CD1c-positive myeloid dendritic cell (primary cell): Measurements from ENCODE around the gene EPS8.
A peak's percentile ranks its signal among the peaks of the same experiment; 100 is the strongest.

Source experiments
- DNase-seq: peaks from one replicate; pipeline ENCODE4 v3.0.0-alpha.2; 2016; ENCODE audit errors: extremely low spot score

The EPS8 gene

GRCh38 chr12:15691388-15691787 lies 97.8 kb downstream of the EPS8 start:
- no peak for DNase-seq

- DNase-seq = no peak
These were observed 98.9 kb downstream of the EPS8 start for GRCh38 chr12:15690320-15690719.

- no peak for DNase-seq
These were observed 99.4 kb downstream of the EPS8 start for GRCh38 chr12:15689751-15690191.

- DNase-seq = peak; percentile 59
These were observed 100.2 kb downstream of the EPS8 start for GRCh38 chr12:15688838-15689625.

- peak; percentile 67 for DNase-seq
These were observed 100.9 kb downstream of the EPS8 start for GRCh38 chr12:15688202-15688736.

- DNase-seq = no peak
These were observed 101.6 kb downstream of the EPS8 start for GRCh38 chr12:15687583-15687982.

- no peak for DNase-seq
These were observed 104.1 kb downstream of the EPS8 start for GRCh38 chr12:15684896-15685658.

- no peak for DNase-seq
These were observed 106.4 kb downstream of the EPS8 start for GRCh38 chr12:15682826-15683225.

GRCh38 chr12:15679151-15679550 lies 110.0 kb downstream of the EPS8 start:
- DNase-seq = no peak

GRCh38 chr12:15677726-15678201 lies 111.4 kb downstream of the EPS8 start:
- DNase-seq = no peak

- no peak for DNase-seq
These were observed 112.0 kb downstream of the EPS8 start for GRCh38 chr12:15677228-15677627.

GRCh38 chr12:15672671-15673270 lies 116.4 kb downstream of the EPS8 start:
- peak; percentile 13 for DNase-seq

- no peak for DNase-seq
These were observed 118.4 kb downstream of the EPS8 start for GRCh38 chr12:15670756-15671155.

- no peak for DNase-seq
These were observed 119.8 kb downstream of the EPS8 start for GRCh38 chr12:15669256-15669948.

GRCh38 chr12:15664491-15664890 lies 124.7 kb downstream of the EPS8 start:
- no peak for DNase-seq

- no peak for DNase-seq
These were observed 126.1 kb downstream of the EPS8 start for GRCh38 chr12:15662983-15663659.

GRCh38 chr12:15662303-15662980 lies 126.7 kb downstream of the EPS8 start:
- no peak for DNase-seq

- no peak for DNase-seq
These were observed 137.8 kb downstream of the EPS8 start for GRCh38 chr12:15651371-15651770.

- DNase-seq = no peak
These were observed 138.6 kb downstream of the EPS8 start for GRCh38 chr12:15650399-15651128.

- no peak for DNase-seq
These were observed 139.8 kb downstream of the EPS8 start for GRCh38 chr12:15649347-15649746.
